Ovary (tissue), 9 donors: Measurements from ENCODE around the gene ZBTB25. TPM values are rescaled to one million over a fixed set of nuclear protein-coding genes. Genes with fewer than 3 reads are reported as not detected.

ENCODE experiments used
- DNase-seq, 5 donors: peaks; one replicate each; pipeline ENCODE4 v3.0.0-alpha.2; 2019 to 2020
- H3K27ac ChIP-seq, 2 donors: fragments of 200-600 bp; one replicate each; pipeline versions ENCODE4 v1.5.1 to v1.8.0; 2019 to 2022
- H3K27me3 ChIP-seq: fragments of 200-600 bp; one replicate; pipeline ENCODE4 v1.8.0; 2022
- H3K36me3 ChIP-seq: fragments of 200-600 bp; sonication (generic); one replicate; pipeline ENCODE4 v1.5.1; 2019
- H3K4me1 ChIP-seq: one replicate; pipeline ENCODE4 v1.8.1; 2013; ENCODE audit warnings: mild to moderate bottlenecking, moderate library complexity; ENCODE audit not compliant: insufficient read depth
- H3K4me3 ChIP-seq: fragments of 200-600 bp; sonication (generic); one replicate; pipeline ENCODE4 v1.5.1; 2017
- H3K9me3 ChIP-seq, 2 donors: fragments of 200-600 bp in 1 of 2; sonication (generic) in 1 of 2; one replicate each; pipeline versions ENCODE4 v1.5.1 to v1.8.1; 2013 to 2019; ENCODE audit warnings: mild to moderate bottlenecking in 1 of 2, moderate library complexity in 1 of 2
- EP300 ChIP-seq: sonication (generic); formaldehyde crosslinking; IDR thresholded peaks from one replicate; pipeline ENCODE4 v1.6.1; 2017; ENCODE audit warnings: antibody characterized with exemption
- POLR2A ChIP-seq: fragments of 450-650 bp; IDR thresholded peaks from one replicate; pipeline ENCODE4 v1.6.1; 2017; ENCODE audit warnings: antibody characterized with exemption, mild to moderate bottlenecking, moderate library complexity
- WGBS, 3 donors: extraction: QIAGEN DNeasy Blood & Tissue Kit in 1 of 3; methylation state at CpG; one replicate each; pipeline versions ENCODE4 v1.1.5 to v1.1.7; 2013 to 2017; 5-methylcytosine and 5-hydroxymethylcytosine counted together
- intact Hi-C, 4 donors: fragments of 100-400 bp; cut with DNase I; formaldehyde crosslinking; loops; one replicate each; pipeline versions ENCODE4 v1.11.0 to v1.15.1; 2022 to 2023
- polyA plus RNA-seq, 2 donors: library from polyadenylated mRNA; stranded (reverse); fragments of 200-250 nt in 1 of 2; fragments of 350-450 nt in 1 of 2; fragmentation: Illumina TruSeq in 1 of 2; extraction: RNeasy Lipid Tissue Mini Kit (QIAGEN cat#74804) in 1 of 2; gene quantifications; one replicate each; pipeline ENCODE4 v1.2.3, GENCODE V29; 2013 to 2014
- total RNA-seq, 7 donors: library from RNA; depleted of rRNA in 2 of 7; stranded (reverse); fragments of >200 nt in 2 of 7; fragmentation: NEBNext Ultra II Directional in 3 of 7; extraction: Animal tissue kit (Norgen Biotek cat#: 25700) in 3 of 7; gene quantifications; one replicate each; pipeline versions ENCODE4 v1.1.0 to v1.2.4, GENCODE V29; 2016 to 2023
- TF ChIP-seq, protein P1 (sequence below), 3 donors: fragments of 450-650 bp in 2 of 3; fragments of 200-600 bp in 1 of 3; IDR thresholded peaks; one replicate each; pipeline versions ENCODE4 v1.5.1 to v1.8.0; 2016 to 2022; ENCODE audit warnings: antibody characterized with exemption in 3 of 3, mild to moderate bottlenecking in 1 of 3
- donor health status: DM: no; HTN: no; CAD: no; lungs with moderate emphysema.
- donor health status: DM: no; HTN: no; CAD: no.
- donor health status: Bipolar disorder and iron deficiency.
- donor health status: DM: yes; HTN: yes; CAD: no.
- donor health status: DM: no; HTN: no; CAD: no.
- donor health status: DM: yes; HTN: yes; CAD: no.

Gene ZBTB25
- total and polyA plus RNA-seq, 9 donors, result 3.5 to 22.6 (median 13.5) TPM

GRCh38 chr14:64493455-64493854, 10.2 kb downstream of the ZBTB25 start:
- H3K36me3 ChIP-seq, result no peaks in the 10 kb centered on the region
- DNase-seq, result no peak
- 81 to 96% (median 81%) methylated on average over 3 of the region's 3 CpGs for WGBS, 3 donors
- no peak for TF ChIP-seq POLR2A
- TF ChIP-seq, protein P1, sequence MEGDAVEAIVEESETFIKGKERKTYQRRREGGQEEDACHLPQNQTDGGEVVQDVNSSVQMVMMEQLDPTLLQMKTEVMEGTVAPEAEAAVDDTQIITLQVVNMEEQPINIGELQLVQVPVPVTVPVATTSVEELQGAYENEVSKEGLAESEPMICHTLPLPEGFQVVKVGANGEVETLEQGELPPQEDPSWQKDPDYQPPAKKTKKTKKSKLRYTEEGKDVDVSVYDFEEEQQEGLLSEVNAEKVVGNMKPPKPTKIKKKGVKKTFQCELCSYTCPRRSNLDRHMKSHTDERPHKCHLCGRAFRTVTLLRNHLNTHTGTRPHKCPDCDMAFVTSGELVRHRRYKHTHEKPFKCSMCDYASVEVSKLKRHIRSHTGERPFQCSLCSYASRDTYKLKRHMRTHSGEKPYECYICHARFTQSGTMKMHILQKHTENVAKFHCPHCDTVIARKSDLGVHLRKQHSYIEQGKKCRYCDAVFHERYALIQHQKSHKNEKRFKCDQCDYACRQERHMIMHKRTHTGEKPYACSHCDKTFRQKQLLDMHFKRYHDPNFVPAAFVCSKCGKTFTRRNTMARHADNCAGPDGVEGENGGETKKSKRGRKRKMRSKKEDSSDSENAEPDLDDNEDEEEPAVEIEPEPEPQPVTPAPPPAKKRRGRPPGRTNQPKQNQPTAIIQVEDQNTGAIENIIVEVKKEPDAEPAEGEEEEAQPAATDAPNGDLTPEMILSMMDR (IDR thresholded peaks at IDR 0.05), result no peak
- no peaks in the 10 kb centered on the region for H3K27me3 ChIP-seq
- H3K4me3 ChIP-seq, result no peak overlapping the region
- no peak overlapping the region for H3K27ac ChIP-seq
- H3K4me1 ChIP-seq, result peaks cover 4% of the 10 kb centered on the region
- intact Hi-C loops, result no loop called here
- H3K9me3 ChIP-seq, result no peaks in the 10 kb centered on the region

GRCh38 chr14:64491637-64492036, 12.0 kb downstream of the ZBTB25 start:
- DNase-seq, result no peak
- intact Hi-C loops, result no loop called here
- no peak for TF ChIP-seq EP300
- no peak for TF ChIP-seq POLR2A
- TF ChIP-seq, protein P1 (IDR thresholded peaks at IDR 0.05), result no peak
- H3K4me3 ChIP-seq, result no peak overlapping the region
- no peaks in the 10 kb centered on the region for H3K9me3 ChIP-seq
- peaks cover 4% of the 10 kb centered on the region for H3K4me1 ChIP-seq
- H3K36me3 ChIP-seq, result no peaks in the 10 kb centered on the region
- H3K27me3 ChIP-seq, result no peaks in the 10 kb centered on the region
- WGBS, 3 donors, result 85 to 88% (median 86%) methylated on average over 2 of the region's 2 CpGs
- H3K27ac ChIP-seq, result no peak overlapping the region

DNA sequence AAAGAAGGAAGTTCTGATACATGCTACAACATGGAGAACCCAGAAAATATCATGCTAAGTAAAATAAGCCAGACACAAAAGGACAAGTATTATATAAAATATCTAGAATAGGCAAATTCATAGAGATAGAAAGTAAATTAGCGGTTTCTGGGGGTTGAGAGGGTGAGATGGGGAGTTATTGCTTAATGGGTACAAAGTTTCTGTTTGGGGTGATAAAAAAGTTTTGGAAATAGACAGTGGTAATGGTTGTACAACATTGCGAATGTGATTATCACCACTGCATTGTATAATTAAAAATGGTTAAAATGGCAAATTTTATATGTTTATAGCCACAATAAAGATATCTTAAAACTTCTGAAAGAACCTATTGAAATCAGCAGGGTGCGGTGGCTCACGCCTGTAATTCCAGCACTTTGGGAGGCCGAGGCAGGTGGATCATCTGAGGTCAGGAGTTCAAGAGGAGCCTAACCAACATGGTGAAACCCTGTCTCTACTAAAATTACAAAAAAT, 15.0 kb downstream of the ZBTB25 start:
- TF ChIP-seq POLR2A (no peak), EP300 (no peak)
- TF ChIP-seq, protein P1 (IDR thresholded peaks at IDR 0.05), result no peak
- H3K9me3 ChIP-seq, result no peaks in the 10 kb centered on the region
- H3K27me3 ChIP-seq, result no peaks in the 10 kb centered on the region
- intact Hi-C loops, result loop anchor here in 1 of 4 donors (10.0 kb wide), 1 partner anchor 144 kb away; no protein-coding TSS in a partner anchor
- H3K4me1 ChIP-seq, result no peaks in the 10 kb centered on the region
- H3K4me3 ChIP-seq, result no peak overlapping the region
- WGBS, 3 donors, result 78 to 95% (median 92%) methylated on average over 5 of the region's 5 CpGs
- DNase-seq, result no peak
- no peaks in the 10 kb centered on the region for H3K36me3 ChIP-seq
- no peak overlapping the region for H3K27ac ChIP-seq

- Histone ChIP-seq H3K27ac (no peak overlapping the region), H3K4me3 (no peak overlapping the region), H3K4me1 (no peaks in the 10 kb centered on the region), H3K36me3 (no peaks in the 10 kb centered on the region), H3K27me3 (no peaks in the 10 kb centered on the region), H3K9me3 (no peaks in the 10 kb centered on the region)
- intact Hi-C loops, result loop anchor here in 1 of 4 donors (5.0 to 10.0 kb wide), 2 partner anchors 46 to 134 kb away; no protein-coding TSS in a partner anchor
- no peak for DNase-seq
- TF ChIP-seq EP300, result no peak
- TF ChIP-seq POLR2A, result no peak
- TF ChIP-seq, protein P1 (IDR thresholded peaks at IDR 0.05), result peak in 1 of 3 donors; percentile 33
Measured at GRCh38 chr14:64478634-64479250, 24.9 kb downstream of the ZBTB25 start.
